Upper lobe of right lung (tissue), 1 donor: Measurements from ENCODE around the gene ABCC3. TPM values are rescaled to one million over a fixed set of nuclear protein-coding genes. Genes with fewer than 3 reads are reported as not detected.
"Not testable (repeated sequence)": the region's sequence is repeated elsewhere in the genome, so short reads cannot be mapped to it uniquely, and the experiment has no call there.

Experiments used
- ATAC-seq: fragments of 200-7000 bp; cut with Tn5 transposase; one replicate; pipeline ENCODE4 v1.9.1; 2020; ENCODE audit warnings: mild to moderate bottlenecking, moderate library complexity
- DNase-seq: peaks from one replicate; pipeline ENCODE4 v3.0.0-alpha.2; 2020
- H3K27ac ChIP-seq: fragments of 200-600 bp; one replicate; pipeline ENCODE4 v1.8.0; 2022
- H3K27me3 ChIP-seq: fragments of 200-600 bp; one replicate; pipeline ENCODE4 v1.8.0; 2022; ENCODE audit warnings: mild to moderate bottlenecking
- H3K36me3 ChIP-seq: fragments of 200-600 bp; one replicate; pipeline ENCODE4 v1.8.0; 2022
- H3K4me1 ChIP-seq: fragments of 200-600 bp; one replicate; pipeline ENCODE4 v1.8.0; 2022
- H3K4me3 ChIP-seq: fragments of 200-600 bp; one replicate; pipeline ENCODE4 v1.8.0; 2022; ENCODE audit warnings: mild to moderate bottlenecking
- H3K9me3 ChIP-seq: fragments of 200-600 bp; one replicate; pipeline ENCODE4 v1.8.0; 2022
- CTCF ChIP-seq: fragments of 200-600 bp; IDR thresholded peaks from one replicate; pipeline ENCODE4 v1.8.0; 2022; ENCODE audit warnings: antibody characterized with exemption
- intact Hi-C: fragments of 100-400 bp; cut with DNase I; formaldehyde crosslinking; loops from one replicate; pipeline ENCODE4 v1.11.0; 2022
- total RNA-seq: library from RNA; stranded (reverse); fragmentation: NEBNext Ultra II Directional; extraction: Animal tissue kit (Norgen Biotek cat#: 25700); gene quantifications from one replicate; pipeline ENCODE4 v1.2.1, GENCODE V29; 2021
- donor health status: DM: no; HTN: yes; CAD: no; lungs with severe emphysema.

ABCC3 gene
- total RNA-seq, 1 donor from 2014 or later = 65.4 TPM

DNA sequence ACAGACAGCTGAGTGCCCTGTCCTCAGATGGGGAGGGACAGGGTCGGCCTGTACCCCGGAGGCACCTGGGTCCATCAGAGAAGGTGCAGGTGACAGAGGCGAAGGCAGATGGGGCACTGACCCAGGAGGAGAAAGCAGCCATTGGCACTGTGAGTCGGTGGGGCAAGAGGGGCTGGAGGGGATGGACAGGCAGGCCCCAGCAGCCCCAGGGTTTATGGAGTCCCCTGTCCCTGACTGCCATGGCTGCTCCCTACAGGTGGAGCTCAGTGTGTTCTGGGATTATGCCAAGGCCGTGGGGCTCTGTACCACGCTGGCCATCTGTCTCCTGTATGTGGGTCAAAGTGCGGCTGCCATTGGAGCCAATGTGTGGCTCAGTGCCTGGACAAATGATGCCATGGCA lies 40.9 kb downstream of the ABCC3 start:
- intact Hi-C loops = no loop called here
- ATAC-seq (no peak), DNase-seq (peak; percentile 40)
- no peak for TF ChIP-seq CTCF
- peaks cover 3% of the 10 kb centered on the region for H3K4me1 ChIP-seq
- no peaks in the 10 kb centered on the region for H3K36me3 ChIP-seq
- H3K27me3 ChIP-seq = no peaks in the 10 kb centered on the region
- H3K4me3 ChIP-seq = no peak overlapping the region
- H3K27ac ChIP-seq = no peak overlapping the region
- no peaks in the 10 kb centered on the region for H3K9me3 ChIP-seq

- Histone ChIP-seq H3K4me3 (no peak overlapping the region), H3K9me3 (no peaks in the 10 kb centered on the region), H3K27ac (no peak overlapping the region), H3K4me1 (no peaks in the 10 kb centered on the region), H3K27me3 (no peaks in the 10 kb centered on the region), H3K36me3 (no peaks in the 10 kb centered on the region)
- TF ChIP-seq CTCF = no peak
- intact Hi-C loops = no loop called here
- ATAC-seq (no peak), DNase-seq (peak; percentile 40)
These were observed 41.6 kb downstream of the ABCC3 start for GRCh38 chr17:50676065-50676975.

GRCh38 chr17:50677851-50678375 lies 43.2 kb downstream of the ABCC3 start:
- TF ChIP-seq CTCF = no peak
- Histone ChIP-seq H3K36me3 (no peaks in the 10 kb centered on the region), H3K4me1 (no peaks in the 10 kb centered on the region), H3K9me3 (no peaks in the 10 kb centered on the region), H3K27me3 (no peaks in the 10 kb centered on the region), H3K4me3 (no peak overlapping the region), H3K27ac (no peak overlapping the region)
- intact Hi-C loops = no loop called here
- ATAC-seq = no peak
- DNase-seq = peak; percentile 45

GRCh38 chr17:50679008-50679544 lies 44.4 kb downstream of the ABCC3 start:
- no peak overlapping the region for H3K4me3 ChIP-seq
- DNase-seq (peak; percentile 15), ATAC-seq (no peak)
- no peaks in the 10 kb centered on the region for H3K4me1 ChIP-seq
- intact Hi-C loops = no loop called here
- H3K27ac ChIP-seq = no peak overlapping the region
- no peaks in the 10 kb centered on the region for H3K36me3 ChIP-seq
- H3K27me3 ChIP-seq = no peaks in the 10 kb centered on the region
- H3K9me3 ChIP-seq = no peaks in the 10 kb centered on the region
- no peak for TF ChIP-seq CTCF

- no peak for TF ChIP-seq CTCF
- peak; percentile 29 for DNase-seq
- no peaks in the 10 kb centered on the region for H3K27me3 ChIP-seq
- no peak for ATAC-seq
- H3K4me1 ChIP-seq = no peaks in the 10 kb centered on the region
- H3K9me3 ChIP-seq = no peaks in the 10 kb centered on the region
- H3K36me3 ChIP-seq = no peaks in the 10 kb centered on the region
- H3K4me3 ChIP-seq = no peak overlapping the region
- intact Hi-C loops = loop anchor here (10.0 kb wide), 1 partner anchor 135 kb away; the partner anchor contains the start of gene SPATA20
- no peak overlapping the region for H3K27ac ChIP-seq
These were observed 45.4 kb downstream of the ABCC3 start for GRCh38 chr17:50680126-50680525.

DNA sequence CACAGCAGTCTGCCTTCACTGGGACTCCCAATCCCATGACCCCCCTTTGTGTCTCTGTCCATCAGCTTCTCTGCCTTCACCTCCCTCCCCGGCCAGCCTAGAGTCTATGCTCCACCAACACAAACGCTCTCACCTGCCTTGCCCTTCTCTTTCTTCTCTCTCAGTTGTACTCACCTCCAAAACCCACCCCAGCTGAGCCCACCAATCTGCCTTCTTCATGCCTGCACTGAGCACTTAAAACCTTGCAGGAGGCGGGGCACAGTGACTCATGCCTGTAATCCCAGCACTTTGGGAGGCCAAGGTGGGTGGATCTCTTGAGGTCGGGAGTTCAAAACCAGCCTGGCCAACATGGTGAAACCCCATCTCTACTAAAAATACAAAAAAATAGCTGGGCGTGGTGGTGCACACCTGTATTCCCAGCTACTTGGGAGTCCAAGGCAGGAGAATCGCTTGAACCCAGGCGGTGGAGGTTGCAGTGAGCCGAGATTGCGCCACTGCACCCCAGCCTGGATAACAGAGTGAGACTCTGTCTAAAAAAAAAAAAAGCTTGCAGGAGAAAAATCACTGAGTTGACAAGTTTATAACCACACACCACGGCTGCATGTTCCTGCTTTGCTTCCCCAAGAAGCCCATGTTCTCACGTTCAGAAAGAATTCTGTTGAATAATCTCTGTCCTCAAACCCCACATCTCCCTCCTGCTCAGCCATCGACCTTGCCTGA lies 46.0 kb downstream of the ABCC3 start:
- H3K9me3 ChIP-seq, H3K27ac ChIP-seq, H3K4me3 ChIP-seq, H3K36me3 ChIP-seq, H3K4me1 ChIP-seq, ATAC-seq, H3K27me3 ChIP-seq: not testable (repeated sequence)
- intact Hi-C loops = loop anchor here (10.0 kb wide), 1 partner anchor 136 kb away; the partner anchor contains the start of gene SPATA20
- DNase-seq = peak; percentile 28
